ENCODE measurements around the gene RPL21.

- no peak for TF ChIP-seq CTCF (optimal IDR thresholded peaks at IDR 0.05 in 1 of 3, IDR thresholded peaks at IDR 0.05 in 1 of 3, conservative IDR thresholded peaks at IDR 0.05 in 1 of 3; ENCODE audit: extremely low read depth in 1 of 3, insufficient read depth in 2 of 3, low read length in 3 of 3)
- TF ChIP-seq EZH2 (IDR thresholded peaks at IDR 0.05; ENCODE audit: low read length) = no peak
Observed at GRCh38 chr13:27250833-27251165, 559 bp upstream of the RPL21 start.
